CD4-positive, alpha-beta T cell treated with Interleukin-4 for 1 hour (primary cell): ENCODE measurements around the gene AGAP1.

Source experiments
- DNase-seq, 2 donors: peaks; one replicate each; pipeline ENCODE4 v3.0.0-alpha.2; 2020 to 2022

AGAP1 gene

GRCh38 chr2:235612181-235612950 lies 118.5 kb downstream of the AGAP1 start:
- no peak for DNase-seq

GRCh38 chr2:235613649-235614048 lies 119.8 kb downstream of the AGAP1 start:
- no peak for DNase-seq

- no peak for DNase-seq
These were observed 120.5 kb downstream of the AGAP1 start for GRCh38 chr2:235614176-235614860.

- no peak for DNase-seq
These were observed 121.3 kb downstream of the AGAP1 start for GRCh38 chr2:235614900-235615712.

- no peak for DNase-seq
These were observed 123.0 kb downstream of the AGAP1 start for GRCh38 chr2:235616885-235617284.

- DNase-seq: no peak
These were observed 124.2 kb downstream of the AGAP1 start for GRCh38 chr2:235618039-235618438.

GRCh38 chr2:235619544-235619943 lies 125.7 kb downstream of the AGAP1 start:
- DNase-seq: no peak

- no peak for DNase-seq
These were observed 127.9 kb downstream of the AGAP1 start for GRCh38 chr2:235621736-235622135.

GRCh38 chr2:235623111-235623510 lies 129.3 kb downstream of the AGAP1 start:
- no peak for DNase-seq

GRCh38 chr2:235623752-235624151 lies 129.9 kb downstream of the AGAP1 start:
- no peak for DNase-seq

- no peak for DNase-seq
These were observed 132.8 kb downstream of the AGAP1 start for GRCh38 chr2:235626658-235627057.

GRCh38 chr2:235627682-235628081 lies 133.8 kb downstream of the AGAP1 start:
- DNase-seq: no peak

- DNase-seq: no peak
These were observed 137.0 kb downstream of the AGAP1 start for GRCh38 chr2:235630718-235631296.

- no peak for DNase-seq
These were observed 140.8 kb downstream of the AGAP1 start for GRCh38 chr2:235634435-235635158.

- DNase-seq: no peak
These were observed 142.7 kb downstream of the AGAP1 start for GRCh38 chr2:235636546-235636945.

- DNase-seq: no peak
These were observed 144.1 kb downstream of the AGAP1 start for GRCh38 chr2:235637896-235638295.

GRCh38 chr2:235638541-235639427 lies 144.9 kb downstream of the AGAP1 start:
- DNase-seq: no peak

- DNase-seq: no peak
These were observed 145.6 kb downstream of the AGAP1 start for GRCh38 chr2:235639428-235639773.

GRCh38 chr2:235639885-235640284 lies 146.0 kb downstream of the AGAP1 start:
- DNase-seq: no peak

- DNase-seq: no peak
These were observed 146.5 kb downstream of the AGAP1 start for GRCh38 chr2:235640377-235640776.

- no peak for DNase-seq
These were observed 147.3 kb downstream of the AGAP1 start for GRCh38 chr2:235640926-235641723.
